ENCODE results near the gene TRMT13. TPM values are rescaled to one million over a fixed set of nuclear protein-coding genes. Genes with fewer than 3 reads are reported as not detected.

TRMT13 gene
- total RNA-seq, 1 experiment from 2014 or later = 19.4 TPM

GRCh38 chr1:100134872-100135271 lies 1.9 kb downstream of the TRMT13 start:
- Histone ChIP-seq H3K4ac (ENCODE audit: low read depth, low read length) (no peak overlapping the region), H3K27me3 (ENCODE audit: insufficient read depth, low read length) (no peaks in the 10 kb centered on the region), H3K18ac (ENCODE audit: insufficient read length, low read depth, low read length) (no peak overlapping the region), H3K27ac (ENCODE audit: insufficient read length, low read depth, low read length) (no peak overlapping the region), H3K9ac (ENCODE audit: extremely low read depth, insufficient read length, low read length) (no peak overlapping the region), H2BK20ac (ENCODE audit: low read depth, low read length, poor library complexity, severe bottlenecking) (no peak overlapping the region), H4K91ac (ENCODE audit: insufficient read length, low read depth, low read length) (no peak overlapping the region), H3K4me1 (ENCODE audit: insufficient read depth, low read length) (no peaks in the 10 kb centered on the region), H3K9me3 (ENCODE audit: control insufficient read depth, low read depth, low read length) (no peaks in the 10 kb centered on the region), H4K5ac (ENCODE audit: insufficient read length, low read depth, low read length) (no peak overlapping the region), H4K8ac (replicated peaks; ENCODE audit: insufficient read length, low read depth, low read length) (no peak overlapping the region), H2BK12ac (ENCODE audit: insufficient read length, low read depth, low read length) (no peak overlapping the region), H2BK120ac (ENCODE audit: low read depth, low read length, poor library complexity, severe bottlenecking) (no peak overlapping the region), H3K4me2 (ENCODE audit: insufficient read depth, insufficient read length, low read length) (no peak overlapping the region), H3K79me2 (ENCODE audit: insufficient read depth, low read length) (peaks cover 14% of the 10 kb centered on the region; the same call in 1 of the 2 replicates), H2AFZ (ENCODE audit: low read length) (no peak overlapping the region), H2BK5ac (ENCODE audit: insufficient read length, low read length) (no peak overlapping the region), H3T11ph (ENCODE audit: low read length) (no peak overlapping the region), H4K20me1 (ENCODE audit: control insufficient read depth, insufficient read depth, insufficient read length) (no peaks in the 10 kb centered on the region), H3K56ac (ENCODE audit: insufficient read length, low read depth, low read length) (no peak overlapping the region), H3K23me2 (ENCODE audit: insufficient read length, low read depth, low read length, poor library complexity, severe bottlenecking) (peaks cover 2% of the 10 kb centered on the region), H3K14ac (ENCODE audit: insufficient read depth, low read length) (no peak overlapping the region), H2BK15ac (ENCODE audit: low read depth, low read length) (no peak overlapping the region), H3K23ac (ENCODE audit: insufficient read length, low read depth, low read length) (no peak overlapping the region), H3K79me1 (ENCODE audit: insufficient read depth, low read depth, low read length, poor library complexity, severe bottlenecking) (peaks cover 8% of the 10 kb centered on the region), H2AK5ac (ENCODE audit: insufficient read length, low read length) (no peak overlapping the region)
- no peak for DNase-seq
- Mint-ChIP-seq H3K4me1 (peaks cover 7 to 9% of the 10 kb centered on the region in 2 experiments), H3K27me3 (ENCODE audit: low read depth) (no peaks in the 10 kb centered on the region), H3K36me3 (ENCODE audit: insufficient read depth in 1 of 3, low read depth in 3 of 3) (peaks cover 3 to 19% (median 18%) of the 10 kb centered on the region in 3 experiments; a peak in 6 of 7 replicates), H3K9me3 (no peaks in the 10 kb centered on the region; a peak in 1 of 5 replicates), H3K4me3 (no peak overlapping the region), H3K27ac (no peak overlapping the region)
- no CpG with 5 or more reads among the region's 3 CpGs for WGBS (ENCODE audit: extremely low coverage, insufficient read length, low lambda C conversion rate)
- no peak for TF ChIP-seq CTCF (conservative IDR thresholded peaks at IDR 0.05)

Data from H9 (cell line).